T1000 (cell line): Measurements from ENCODE around the gene PLA2R1.

ENCODE experiments used
- DNase-seq: peaks from one replicate; lab custom pipeline; 2025; ENCODE audit warnings: mixed read lengths; lab: John Stamatoyannopoulos, UW

PLA2R1 gene

GRCh38 chr2:159933727-159934049 is 128.7 kb downstream of the PLA2R1 start:
- DNase-seq: no peak

GRCh38 chr2:159933040-159933726 is 129.2 kb downstream of the PLA2R1 start:
- no peak for DNase-seq

DNA sequence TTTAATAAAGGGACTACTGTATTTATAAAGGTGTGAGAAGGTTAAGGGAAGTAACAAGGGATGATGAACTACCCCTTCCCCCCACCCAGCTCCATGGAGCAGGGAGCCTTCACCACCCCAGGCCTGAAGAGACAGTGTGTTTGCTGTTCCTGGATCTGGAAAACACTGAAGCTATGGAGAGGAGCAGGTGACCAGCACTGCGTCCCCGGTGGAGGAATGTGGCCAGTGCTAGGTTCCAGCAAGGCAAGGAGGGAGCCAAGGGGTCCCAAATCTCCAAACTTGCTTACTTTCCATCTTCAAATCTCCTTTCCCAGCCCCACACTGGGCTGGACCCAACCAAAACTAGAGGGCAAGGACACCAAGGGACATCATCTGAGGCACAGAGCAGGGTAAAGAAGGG is 135.7 kb downstream of the PLA2R1 start:
- no peak for DNase-seq

GRCh38 chr2:159925975-159926374 is 136.4 kb downstream of the PLA2R1 start:
- no peak for DNase-seq

DNA sequence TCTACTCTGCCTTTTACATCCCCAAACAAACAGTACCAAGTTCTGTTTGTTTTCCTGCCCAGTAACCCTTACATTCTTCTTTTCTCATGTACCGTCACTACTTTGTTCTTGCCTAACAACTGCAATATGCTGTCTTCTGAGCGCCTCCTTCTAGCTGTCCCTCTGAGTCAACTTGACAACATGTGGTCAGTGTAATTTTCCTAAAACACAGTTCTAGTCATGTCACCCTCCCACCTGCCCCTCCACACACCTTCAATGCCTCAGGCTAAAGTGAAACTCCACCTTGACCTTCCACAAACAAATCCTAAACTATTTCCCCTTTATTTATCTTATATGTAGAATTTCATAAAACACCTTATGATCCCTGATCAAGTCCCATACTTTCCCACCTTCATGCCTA is 139.9 kb downstream of the PLA2R1 start:
- no peak for DNase-seq

DNA sequence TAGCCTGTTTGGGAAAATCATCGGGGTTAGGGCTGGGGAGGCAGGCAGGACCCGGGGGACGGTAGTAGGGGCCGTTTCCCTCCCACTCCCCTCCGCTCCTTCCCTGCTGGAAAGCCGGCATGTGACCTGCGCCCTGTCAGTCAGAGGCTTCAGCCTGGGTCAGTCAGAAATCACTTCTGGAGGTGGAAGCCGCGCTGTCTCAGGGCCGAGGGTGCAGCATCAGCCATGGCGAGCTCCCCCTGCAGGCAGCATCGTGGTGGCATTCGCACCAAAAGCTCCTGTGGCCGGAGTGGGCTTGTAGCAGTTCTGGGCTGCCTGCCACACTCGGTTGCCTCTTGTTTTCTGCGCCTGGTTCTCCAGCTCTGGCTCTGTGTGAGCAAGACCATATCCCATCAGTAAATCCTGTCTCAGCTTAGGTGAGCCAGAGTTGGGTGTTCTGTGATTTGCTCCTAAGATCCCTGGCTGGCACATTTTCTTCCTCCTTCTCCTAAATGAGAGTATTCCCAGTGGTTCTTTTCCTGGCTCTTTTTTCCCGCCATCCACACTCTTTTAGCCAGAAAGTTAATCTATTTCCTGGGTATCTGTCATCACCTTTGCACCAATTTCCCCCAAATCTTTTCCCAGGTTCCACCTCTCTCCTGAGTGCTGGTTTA is 140.5 kb downstream of the PLA2R1 start:
- no peak for DNase-seq

- DNase-seq: no peak
Measured at GRCh38 chr2:159916511-159916910, 145.9 kb downstream of the PLA2R1 start.

GRCh38 chr2:159913900-159914299 is 148.5 kb downstream of the PLA2R1 start:
- no peak for DNase-seq

DNA sequence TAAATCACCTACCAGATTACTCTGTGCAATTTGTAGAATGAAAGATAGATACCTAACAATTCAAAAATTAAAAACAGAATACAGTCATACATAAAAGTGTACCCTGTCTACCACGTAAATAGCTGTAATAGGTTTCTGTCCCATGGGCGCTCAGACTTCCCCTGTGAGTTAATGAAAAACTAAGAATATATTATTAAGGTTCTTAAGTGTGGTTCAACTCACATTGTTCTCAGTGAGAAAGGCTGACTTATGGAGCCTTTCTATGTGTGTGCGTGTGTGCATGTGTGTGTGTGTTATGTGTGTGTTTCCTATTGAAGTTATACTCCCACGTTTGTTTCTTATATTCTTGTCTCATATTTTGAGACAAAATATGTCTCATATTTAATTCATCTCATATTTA is 149.8 kb downstream of the PLA2R1 start:
- DNase-seq: no peak

GRCh38 chr2:159910951-159911350 is 151.5 kb downstream of the PLA2R1 start:
- DNase-seq: no peak

- no peak for DNase-seq
Measured at GRCh38 chr2:159908623-159909022, 153.8 kb downstream of the PLA2R1 start.

DNA sequence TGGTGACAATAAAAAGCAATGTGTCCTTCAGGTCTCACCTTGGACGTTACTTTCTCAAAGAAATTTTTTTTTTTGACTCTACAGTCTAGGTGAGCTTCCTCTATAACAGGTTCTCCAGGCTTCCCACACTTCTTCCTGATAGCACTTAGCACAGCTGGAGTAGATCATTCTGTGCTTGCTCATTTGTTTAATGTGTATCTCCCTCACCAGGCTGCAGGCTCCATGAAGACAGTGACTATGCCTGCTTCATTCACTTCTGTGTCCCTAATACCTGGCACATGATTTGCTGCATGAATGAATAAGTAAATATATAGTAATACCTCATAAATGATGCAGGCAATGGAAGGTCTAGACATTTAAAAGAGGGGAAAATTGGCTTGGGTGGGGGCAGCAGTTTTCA is 154.5 kb downstream of the PLA2R1 start:
- no peak for DNase-seq

- DNase-seq: no peak
Measured at GRCh38 chr2:159905926-159906714, 156.3 kb downstream of the PLA2R1 start.

DNA sequence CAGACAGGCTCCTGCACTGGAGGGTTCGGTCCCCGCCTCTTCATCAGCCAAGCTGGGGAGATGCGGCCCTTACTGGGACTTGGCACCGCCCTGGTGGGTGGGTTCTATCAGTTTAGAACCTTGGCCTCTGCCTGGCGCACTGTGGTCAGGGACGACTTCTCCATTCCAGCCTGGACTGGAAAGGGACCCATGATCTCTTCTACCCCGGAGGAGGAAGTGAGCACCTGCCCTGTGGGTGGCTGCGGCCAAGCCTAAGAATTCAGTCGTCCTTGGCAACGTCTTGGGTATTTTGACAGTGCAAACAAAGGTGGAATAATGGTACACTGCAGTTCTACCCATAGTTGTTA is 157.5 kb downstream of the PLA2R1 start:
- DNase-seq: no peak

GRCh38 chr2:159904127-159904958 is 158.1 kb downstream of the PLA2R1 start, which contains the start of gene LY75:
Gene LY75, minus strand, starts transcription at chr2:159904756.
- DNase-seq: no peak

DNA sequence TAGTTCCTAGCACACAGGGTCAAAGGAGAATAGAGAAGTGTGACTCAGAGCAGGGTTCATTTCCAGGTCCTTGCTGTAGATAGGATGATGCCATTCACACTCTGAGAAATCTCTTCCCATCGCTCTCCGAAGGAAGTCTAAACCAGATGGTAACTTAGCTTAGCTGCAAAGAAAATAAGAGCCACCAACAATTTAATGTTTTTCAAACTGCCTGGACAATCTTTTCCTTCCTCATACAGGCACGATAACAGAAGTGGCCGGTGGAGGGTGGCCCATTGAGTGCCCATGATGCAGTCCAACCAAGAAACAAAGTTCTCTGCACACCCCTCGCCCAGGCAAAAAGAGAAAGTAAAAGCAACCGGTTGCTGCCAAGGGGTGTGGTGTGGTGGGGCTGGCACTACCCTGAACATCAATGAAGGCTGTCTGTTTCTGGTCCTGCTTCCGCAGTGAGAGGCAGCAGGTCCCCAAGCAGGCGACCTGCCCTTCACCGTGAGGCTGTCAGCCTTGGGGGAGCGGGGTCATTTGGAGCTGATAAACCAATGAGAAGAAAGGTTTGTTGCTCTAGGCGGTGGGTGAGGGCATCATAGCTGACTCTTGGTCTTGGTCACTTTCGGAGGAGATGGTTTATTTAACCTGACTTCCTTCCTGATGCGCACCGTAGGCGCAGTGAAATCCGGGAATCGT is 158.8 kb downstream of the PLA2R1 start:
- no peak for DNase-seq

- no peak for DNase-seq
Measured at GRCh38 chr2:159902722-159903121, 159.7 kb downstream of the PLA2R1 start.

DNA sequence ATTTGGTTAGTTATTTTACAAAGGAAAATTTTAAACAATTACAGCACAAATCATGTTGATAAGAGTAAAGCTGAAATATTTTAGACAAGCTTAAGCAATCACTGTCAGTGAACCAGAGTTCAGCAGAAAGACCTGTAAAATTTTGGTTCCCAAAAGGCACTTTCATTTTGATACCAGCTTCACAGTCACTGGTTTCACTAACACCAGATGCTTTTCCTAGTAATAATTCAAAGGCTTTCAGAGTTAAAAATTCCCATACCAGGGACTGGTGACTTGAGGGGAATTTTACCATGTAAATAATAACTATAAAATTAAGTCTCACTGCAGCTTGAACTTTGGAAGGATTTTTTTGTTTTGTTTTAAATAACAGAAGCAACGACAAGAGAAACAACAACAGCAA is 162.1 kb downstream of the PLA2R1 start:
- no peak for DNase-seq

DNA sequence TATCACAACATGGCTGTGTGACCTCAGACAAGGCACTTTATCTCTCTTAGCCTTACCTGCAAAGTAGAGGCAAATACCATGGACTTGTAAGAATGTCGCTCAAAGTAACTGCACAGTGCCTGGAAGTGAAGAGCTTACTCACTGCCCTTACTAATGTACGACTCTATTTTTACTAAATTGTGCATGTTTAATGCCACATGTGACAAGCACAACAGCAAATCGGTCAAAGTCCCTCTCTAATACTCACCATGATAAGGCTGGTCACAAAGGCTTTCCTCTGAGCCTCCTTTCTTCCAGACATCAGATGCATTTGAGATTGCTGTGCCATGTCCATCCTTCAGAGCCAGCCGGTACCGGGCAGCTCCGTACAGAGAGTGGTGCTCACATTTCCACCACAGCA is 164.0 kb downstream of the PLA2R1 start:
- DNase-seq: no peak

DNA sequence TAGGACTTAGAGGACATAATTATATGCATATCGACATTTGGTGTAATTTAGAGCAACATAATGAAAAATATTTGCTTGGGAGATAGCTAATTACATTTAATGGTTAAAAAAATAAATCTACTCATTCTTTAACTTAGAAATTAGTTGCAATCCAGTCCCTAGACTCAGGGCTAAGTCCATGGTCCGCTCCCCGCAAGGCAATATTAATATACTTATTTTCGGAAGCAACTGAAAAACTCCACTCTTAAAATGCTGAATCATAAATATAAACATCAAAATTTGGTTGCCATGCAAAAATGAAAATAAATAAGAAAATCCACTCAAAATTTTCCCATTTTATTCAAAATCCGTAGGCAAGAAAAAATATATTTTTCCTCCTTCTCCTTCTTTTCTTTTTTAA is 164.7 kb downstream of the PLA2R1 start:
- DNase-seq: no peak

- no peak for DNase-seq
Measured at GRCh38 chr2:159897081-159897480, 165.3 kb downstream of the PLA2R1 start.
